Skeletal muscle tissue (tissue), 4 donors: ENCODE measurements around the gene SRF. TPM values are rescaled to one million over a fixed set of nuclear protein-coding genes. Genes with fewer than 3 reads are reported as not detected.

ENCODE experiments used
- H3K27ac ChIP-seq: one replicate; pipeline ENCODE4 v1.7.0; 2013; ENCODE audit warnings: mild to moderate bottlenecking, low read depth, low read length, inconsistent platforms
- H3K27me3 ChIP-seq, 3 donors: one replicate each; pipeline ENCODE4 v1.7.0; 2013; ENCODE audit warnings: low read length in 3 of 3; ENCODE audit not compliant: control insufficient read depth in 3 of 3, insufficient read depth in 3 of 3
- H3K36me3 ChIP-seq, 3 donors: one replicate each; pipeline ENCODE4 v1.7.0; 2013; ENCODE audit warnings: low read length in 3 of 3; ENCODE audit not compliant: control insufficient read depth in 3 of 3, insufficient read depth in 3 of 3
- H3K4me1 ChIP-seq, 3 donors: one replicate each; pipeline ENCODE4 v1.7.0; 2013; ENCODE audit warnings: low read length in 3 of 3, mild to moderate bottlenecking in 3 of 3; ENCODE audit not compliant: control insufficient read depth in 3 of 3, insufficient read depth in 3 of 3
- H3K4me3 ChIP-seq, 3 donors: one replicate each; pipeline ENCODE4 v1.7.0; 2013; ENCODE audit warnings: low read length in 3 of 3
- H3K9ac ChIP-seq, 3 donors: one replicate each; pipeline ENCODE4 v1.7.0; 2013; ENCODE audit warnings: low read length in 3 of 3, mild to moderate bottlenecking in 3 of 3, moderate library complexity in 2 of 3, low read depth in 1 of 3
- H3K9me3 ChIP-seq, 3 donors: one replicate each; pipeline ENCODE4 v1.7.0; 2013; ENCODE audit warnings: low read length in 3 of 3; ENCODE audit not compliant: control insufficient read depth in 3 of 3
- total RNA-seq: library from RNA; depleted of rRNA; stranded (reverse); fragments of >200 nt; gene quantifications from one replicate; pipeline ENCODE4 v1.2.3, GENCODE V29; 2014
- donor health status: Osteomylitis.

SRF gene
- total RNA-seq, result 21.4 TPM

DNA sequence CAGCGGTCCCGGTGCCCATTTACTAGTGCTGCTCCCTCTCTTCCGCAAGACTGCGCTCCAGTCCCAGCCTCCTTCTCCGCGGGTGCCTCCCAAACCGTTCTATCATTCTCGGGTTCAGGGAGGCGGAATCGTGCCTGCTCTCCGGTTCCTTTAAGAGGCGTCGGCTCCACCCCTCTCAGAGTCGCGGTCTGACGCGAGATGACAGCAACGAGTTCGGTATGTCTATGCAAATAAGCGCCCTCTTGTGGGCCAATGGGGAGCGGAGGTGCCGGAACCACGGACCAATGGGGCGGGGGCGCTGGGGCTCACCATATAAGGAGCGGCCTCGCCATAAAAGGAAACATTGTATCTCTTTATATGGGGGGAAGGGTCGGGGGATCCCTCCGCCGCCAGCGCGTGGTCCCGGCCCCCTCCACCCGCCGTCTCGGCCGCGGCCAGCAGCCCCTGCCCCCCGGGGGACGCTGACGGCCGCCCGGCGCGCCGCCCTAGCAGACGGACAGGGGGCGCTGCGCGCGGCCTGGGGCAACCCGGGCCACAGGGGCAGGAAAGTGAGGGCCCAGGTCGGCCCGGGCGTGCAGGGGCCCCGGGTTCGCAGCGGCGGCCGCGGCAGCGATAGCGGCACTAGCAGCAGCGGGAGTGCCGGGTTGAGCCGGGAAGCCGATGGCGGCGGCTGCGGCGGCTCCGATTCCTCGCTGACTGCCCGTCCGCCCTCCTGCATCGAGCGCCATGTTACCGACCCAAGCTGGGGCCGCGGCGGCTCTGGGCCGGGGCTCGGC is at the start of gene SRF:
Gene SRF (plus strand): TSS at position 339 of the 776 bp plus-strand sequence. CDS start 388 bp downstream, at position 727.
- Histone ChIP-seq H3K9me3 (no peaks in the 10 kb centered on the region), H3K27me3 (no peaks in the 10 kb centered on the region), H3K36me3 (peaks cover 12 to 15% (median 12%) of the 10 kb centered on the region in 3 donors), H3K9ac (peak within 1 kb of the TSS; percentile 86 to 96 (median 91)), H3K4me1 (peaks cover 38 to 47% (median 42%) of the 10 kb centered on the region in 3 donors), H3K4me3 (peak within 1 kb of the TSS; percentile 83 to 96 (median 86)), H3K27ac (peak within 1 kb of the TSS; percentile 92)

DNA sequence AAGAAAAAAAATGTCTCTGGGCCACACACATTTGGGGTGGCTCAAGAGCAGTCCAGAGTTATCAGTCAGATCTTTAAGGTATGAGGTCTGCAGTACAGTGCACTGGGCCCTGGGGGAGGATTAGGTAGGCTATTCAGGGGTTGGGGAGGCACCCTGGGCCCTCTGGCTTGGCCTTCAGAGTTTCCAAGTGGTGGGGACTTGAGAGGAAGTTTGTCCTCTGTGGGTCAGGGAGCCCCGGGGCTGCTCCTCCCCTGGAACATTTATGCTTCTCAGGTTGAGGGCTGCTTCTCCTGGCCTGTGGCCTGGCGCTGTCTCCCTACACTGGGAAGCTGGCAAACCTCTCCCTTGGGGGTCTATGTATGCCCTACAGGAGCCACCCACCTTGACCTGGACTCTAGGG is 48.9 kb upstream of the SRF start:
- Histone ChIP-seq H3K27ac (no peak overlapping the region), H3K9me3 (no peaks in the 10 kb centered on the region), H3K36me3 (no peaks in the 10 kb centered on the region), H3K27me3 (peaks cover 0 to 4% (median 0%) of the 10 kb centered on the region in 3 donors), H3K9ac (no peak overlapping the region), H3K4me1 (peaks cover 0 to 11% (median 0%) of the 10 kb centered on the region in 3 donors), H3K4me3 (no peak overlapping the region)

DNA sequence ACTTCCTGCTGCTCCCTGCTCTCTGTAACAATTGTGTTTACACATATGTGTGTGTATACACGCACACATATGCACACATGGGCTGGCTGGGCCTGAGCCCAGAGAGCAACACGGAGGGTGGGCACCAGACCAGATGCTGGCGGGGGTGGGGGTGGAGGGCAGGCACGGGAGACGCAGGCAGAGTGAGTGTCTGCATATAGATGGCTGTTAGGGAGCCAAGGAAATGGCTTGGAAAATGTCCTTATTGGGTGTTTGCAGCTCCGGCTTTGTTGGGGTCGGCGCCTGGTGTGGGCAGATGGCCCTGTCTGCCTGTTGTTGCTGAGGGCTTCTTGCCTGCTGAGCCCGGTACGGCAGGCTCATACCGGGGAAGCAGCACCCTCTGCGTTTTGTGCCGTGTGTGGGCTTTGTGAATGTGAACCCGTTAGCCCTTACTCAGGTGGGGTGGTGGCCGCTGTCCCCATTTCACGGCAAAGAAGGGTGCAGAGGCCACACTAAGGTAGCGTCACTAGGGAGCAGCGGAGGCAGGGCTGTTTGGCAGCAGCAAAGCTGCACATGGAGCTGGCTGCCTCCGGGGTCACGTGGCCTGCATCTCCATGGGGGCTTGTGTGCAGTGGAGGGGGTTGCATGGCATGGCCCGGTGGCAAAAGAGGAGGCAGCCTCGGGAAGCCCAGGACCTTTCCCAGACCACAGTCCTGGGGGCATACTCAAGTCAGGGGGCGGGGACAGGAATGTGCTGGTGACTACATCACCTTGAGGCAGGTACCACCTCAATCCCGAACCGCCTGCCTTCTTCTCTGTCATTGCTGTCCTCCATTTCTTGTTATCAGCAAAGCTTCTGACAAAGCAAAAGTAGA is 47.4 kb upstream of the SRF start:
- no peaks in the 10 kb centered on the region for H3K36me3 ChIP-seq
- H3K27me3 ChIP-seq, result peaks cover 0 to 4% (median 0%) of the 10 kb centered on the region in 3 donors
- no peaks in the 10 kb centered on the region for H3K9me3 ChIP-seq
- no peak overlapping the region for H3K4me3 ChIP-seq
- H3K9ac ChIP-seq, result no peak overlapping the region
- H3K27ac ChIP-seq, result no peak overlapping the region
- H3K4me1 ChIP-seq, result peaks cover 0 to 11% (median 0%) of the 10 kb centered on the region in 3 donors

DNA sequence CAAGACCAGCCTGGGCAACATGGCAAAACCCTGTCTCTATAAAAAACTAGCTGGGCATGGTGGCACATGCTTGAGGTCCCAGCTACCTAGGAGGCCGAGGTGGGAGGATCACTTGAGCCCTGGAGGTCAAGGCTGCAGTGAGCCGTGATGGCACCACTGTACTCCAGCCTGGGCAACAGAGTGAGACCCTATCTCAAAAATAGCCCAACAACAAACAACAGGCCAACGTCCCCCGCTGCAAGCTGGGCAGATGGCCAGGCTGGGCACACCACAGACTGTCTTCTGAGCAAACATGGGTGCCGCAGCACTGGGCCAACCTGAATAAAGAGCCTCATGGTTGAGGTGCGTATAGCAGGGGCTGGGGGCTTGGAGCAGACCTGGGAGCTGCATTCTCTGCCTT is 46.6 kb upstream of the SRF start:
- H3K4me3 ChIP-seq, result no peak overlapping the region
- H3K9ac ChIP-seq, result no peak overlapping the region
- H3K27me3 ChIP-seq, result peaks cover 0 to 5% (median 0%) of the 10 kb centered on the region in 3 donors
- H3K4me1 ChIP-seq, result peaks cover 2 to 11% (median 2%) of the 10 kb centered on the region in 3 donors
- H3K36me3 ChIP-seq, result no peaks in the 10 kb centered on the region
- no peak overlapping the region for H3K27ac ChIP-seq
- no peaks in the 10 kb centered on the region for H3K9me3 ChIP-seq

DNA sequence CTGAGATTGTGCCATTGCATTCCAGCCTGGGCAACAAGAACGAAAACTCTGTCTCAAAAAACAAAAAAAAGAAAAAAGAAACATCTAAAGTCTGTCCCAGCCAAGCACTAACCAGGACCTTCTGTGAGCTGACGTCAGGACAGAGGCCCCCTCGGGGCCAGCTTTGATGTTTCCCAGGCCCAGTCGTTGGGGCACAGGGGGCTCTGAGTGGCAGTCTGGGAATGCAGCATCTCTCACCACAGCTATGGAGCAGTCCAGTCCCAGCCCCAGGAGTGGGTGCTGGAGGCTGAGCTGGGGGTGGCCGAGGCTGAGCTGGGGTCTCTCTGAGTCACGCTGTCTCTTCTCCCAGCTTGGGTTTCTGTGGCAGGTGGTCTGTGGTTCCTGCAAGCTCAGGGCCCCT is 46.0 kb upstream of the SRF start:
- no peaks in the 10 kb centered on the region for H3K9me3 ChIP-seq
- no peak overlapping the region for H3K4me3 ChIP-seq
- H3K27me3 ChIP-seq, result peaks cover 0 to 6% (median 0%) of the 10 kb centered on the region in 3 donors
- no peak overlapping the region for H3K9ac ChIP-seq
- H3K27ac ChIP-seq, result no peak overlapping the region
- no peaks in the 10 kb centered on the region for H3K36me3 ChIP-seq
- peaks cover 4 to 11% (median 4%) of the 10 kb centered on the region in 3 donors for H3K4me1 ChIP-seq

DNA sequence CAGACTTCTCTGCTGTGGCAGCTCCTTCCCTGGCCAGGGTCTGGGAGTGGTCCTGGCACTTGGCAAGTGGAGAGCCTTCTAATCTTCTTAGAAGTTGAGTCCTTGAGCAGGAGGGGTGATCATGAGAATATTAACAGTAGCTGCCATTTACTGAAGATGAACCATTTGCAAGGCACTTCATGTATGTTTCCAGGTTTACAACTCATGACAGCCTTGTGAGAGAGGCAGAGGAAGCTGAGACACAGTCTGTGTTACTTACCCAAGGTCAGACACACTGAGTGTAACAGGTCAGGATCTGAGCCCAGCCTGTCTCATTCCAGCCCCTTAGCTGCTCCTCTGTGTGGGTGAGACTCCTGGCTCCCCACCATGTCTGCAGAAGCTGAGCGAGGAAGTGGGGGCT is 45.5 kb upstream of the SRF start:
- peaks cover 4 to 11% (median 4%) of the 10 kb centered on the region in 3 donors for H3K4me1 ChIP-seq
- peaks cover 0 to 6% (median 0%) of the 10 kb centered on the region in 3 donors for H3K27me3 ChIP-seq
- no peaks in the 10 kb centered on the region for H3K36me3 ChIP-seq
- H3K9ac ChIP-seq, result no peak overlapping the region
- no peaks in the 10 kb centered on the region for H3K9me3 ChIP-seq
- H3K27ac ChIP-seq, result no peak overlapping the region
- H3K4me3 ChIP-seq, result no peak overlapping the region

DNA sequence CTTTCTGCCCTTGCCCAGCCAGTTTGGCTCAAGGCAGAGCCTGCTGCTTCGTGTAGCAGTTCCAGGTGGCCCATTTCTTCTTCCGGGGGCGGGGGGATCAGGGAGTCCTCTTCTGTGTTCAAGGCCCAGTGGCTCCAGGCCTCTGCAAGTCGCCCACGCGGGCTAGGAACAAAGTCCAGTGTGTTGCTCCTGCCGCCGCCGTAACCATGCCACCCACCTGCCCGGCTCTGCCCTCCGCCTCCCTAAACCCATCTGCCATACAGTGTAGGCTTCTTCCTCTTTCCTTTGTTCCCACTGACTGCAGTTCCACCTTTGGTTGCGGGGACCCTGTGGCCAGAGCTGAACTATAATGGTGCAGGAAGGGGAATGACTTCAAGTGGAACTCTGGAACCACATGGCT is 43.9 kb upstream of the SRF start:
- peaks cover 0 to 6% (median 0%) of the 10 kb centered on the region in 3 donors for H3K27me3 ChIP-seq
- H3K4me3 ChIP-seq, result no peak overlapping the region
- no peak overlapping the region for H3K27ac ChIP-seq
- no peaks in the 10 kb centered on the region for H3K36me3 ChIP-seq
- H3K4me1 ChIP-seq, result peaks cover 3 to 4% (median 4%) of the 10 kb centered on the region in 3 donors
- no peak overlapping the region for H3K9ac ChIP-seq
- no peaks in the 10 kb centered on the region for H3K9me3 ChIP-seq

DNA sequence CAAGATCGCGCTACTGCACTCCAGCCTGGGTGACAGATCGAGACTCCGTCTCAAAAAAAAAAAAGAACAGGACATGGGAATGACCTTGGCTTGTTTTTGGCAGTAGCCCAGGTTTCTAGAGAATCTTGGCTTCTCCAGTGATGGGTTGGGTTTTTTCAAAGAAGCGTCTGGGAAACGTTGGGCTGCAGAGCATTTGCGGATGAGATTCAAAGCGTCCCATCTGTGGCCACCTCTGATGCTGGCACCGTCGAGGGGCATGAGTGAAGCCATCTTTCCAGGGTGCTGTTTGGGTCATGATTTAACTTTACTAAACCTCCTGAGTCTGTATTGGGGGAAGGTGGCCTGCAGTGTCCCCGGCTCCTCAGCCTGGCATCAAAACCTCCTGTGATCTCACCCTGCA is 43.2 kb upstream of the SRF start:
- Histone ChIP-seq H3K4me3 (no peak overlapping the region), H3K27ac (no peak overlapping the region), H3K9me3 (no peaks in the 10 kb centered on the region), H3K9ac (no peak overlapping the region), H3K4me1 (peaks cover 3 to 4% (median 4%) of the 10 kb centered on the region in 3 donors), H3K36me3 (no peaks in the 10 kb centered on the region), H3K27me3 (peaks cover 0 to 6% (median 0%) of the 10 kb centered on the region in 3 donors)

DNA sequence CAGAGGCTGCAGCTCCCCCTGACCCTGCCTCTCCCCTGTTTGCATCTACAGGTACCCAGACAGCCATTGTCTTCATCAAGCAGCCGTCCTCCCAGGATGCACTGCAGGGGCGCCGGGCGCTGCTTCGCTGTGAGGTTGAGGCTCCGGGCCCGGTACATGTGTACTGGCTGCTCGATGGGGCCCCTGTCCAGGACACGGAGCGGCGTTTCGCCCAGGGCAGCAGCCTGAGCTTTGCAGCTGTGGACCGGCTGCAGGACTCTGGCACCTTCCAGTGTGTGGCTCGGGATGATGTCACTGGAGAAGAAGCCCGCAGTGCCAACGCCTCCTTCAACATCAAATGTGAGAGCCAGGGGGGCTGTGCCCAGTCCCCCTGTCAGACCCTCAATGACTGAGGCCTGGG is 42.1 kb upstream of the SRF start:
- Histone ChIP-seq H3K27me3 (peaks cover 0 to 2% (median 0%) of the 10 kb centered on the region in 3 donors), H3K27ac (no peak overlapping the region)

More for the DNA sequence above, 42.1 kb upstream of the SRF start:
- H3K9me3 ChIP-seq, result no peaks in the 10 kb centered on the region
- peaks cover 0 to 4% (median 4%) of the 10 kb centered on the region in 3 donors for H3K4me1 ChIP-seq
- H3K9ac ChIP-seq, result no peak overlapping the region
- H3K4me3 ChIP-seq, result no peak overlapping the region
- H3K36me3 ChIP-seq, result no peaks in the 10 kb centered on the region
